H1 (cell line): ENCODE measurements around the gene COLEC11. TPM values are rescaled to one million over a fixed set of nuclear protein-coding genes. Genes with fewer than 3 reads are reported as not detected.

ENCODE experiments used
- CTCF ChIA-PET: fragments of 300-600 bp; sonication (Branson Sonifier 250); formaldehyde crosslinking; loops from one replicate; lab custom pipeline; 2021; ENCODE audit not compliant: partially characterized antibody; lab: Charles Lee
- POLR2A ChIA-PET: fragments of 300-600 bp; sonication (Branson Sonifier 250); formaldehyde crosslinking; loops from one replicate; lab custom pipeline; 2021; ENCODE audit warnings: inconsistent platforms; ENCODE audit not compliant: partially characterized antibody; lab: Charles Lee
- DNase-seq, 2 experiments: peaks; one replicate each; pipeline versions ENCODE4 v3.0.0 to v3.0.0-alpha.2; 2010 to 2022; ENCODE audit warnings: low spot score in 2 of 2, low read depth in 1 of 2, mixed read lengths in 1 of 2
- FAIRE-seq: peaks from 2 replicates; lab custom pipeline; 2011; peaks lifted over from hg19 to GRCh38; lab: Jason Lieb, UNC
- H2AFZ ChIP-seq: 2 replicates; pipeline ENCODE4 v1.8.1; 2012; ENCODE audit warnings: low read length, inconsistent platforms
- H2AK5ac ChIP-seq: 2 replicates; pipeline ENCODE4 v1.6.1; 2013; ENCODE audit warnings: low read depth, low read length
- H2BK120ac ChIP-seq: replicated peaks from 2 replicates; pipeline ENCODE3; 2013; ENCODE audit warnings: low read depth, low read length, inconsistent platforms
- H2BK12ac ChIP-seq: 2 replicates; pipeline ENCODE4 v1.6.1; 2013; ENCODE audit warnings: low read depth, low read length
- H2BK15ac ChIP-seq: 2 replicates; pipeline ENCODE4 v1.6.1; 2013; ENCODE audit warnings: low read length
- H2BK20ac ChIP-seq: 2 replicates; pipeline ENCODE4 v1.6.1; 2013; ENCODE audit warnings: low read length
- H2BK5ac ChIP-seq: 2 replicates; pipeline ENCODE4 v1.6.1; 2013; ENCODE audit warnings: low read depth, low read length
- H3K14ac ChIP-seq: 2 replicates; pipeline ENCODE4 v1.6.1; 2013; ENCODE audit warnings: inconsistent platforms; ENCODE audit not compliant: insufficient read length
- H3K18ac ChIP-seq: 2 replicates; pipeline ENCODE4 v1.6.1; 2013; ENCODE audit warnings: low read length; ENCODE audit errors: extremely low read depth
- H3K23ac ChIP-seq: 2 replicates; pipeline ENCODE4 v1.6.1; 2013; ENCODE audit warnings: inconsistent platforms; ENCODE audit not compliant: insufficient read length
- H3K23me2 ChIP-seq: 2 replicates; pipeline ENCODE4 v1.6.1; 2013; ENCODE audit warnings: low read depth, low read length
- H3K27ac ChIP-seq: 2 replicates; pipeline ENCODE4 v1.6.1; 2011; ENCODE audit warnings: low read depth, low read length, inconsistent platforms
- H3K27me3 ChIP-seq, 4 experiments: replicated peaks in 1 of 4; 1 replicate in 1 of 4; 2 replicates in 3 of 4; pipeline versions ENCODE4 v1.6.1 to v1.8.1; 2011 to 2013; ENCODE audit warnings: low read length in 3 of 4, mild to moderate bottlenecking in 3 of 4, inconsistent platforms in 2 of 4, mixed read lengths in 2 of 4, moderate library complexity in 1 of 4; ENCODE audit not compliant: control insufficient read depth in 3 of 4, insufficient read depth in 3 of 4; ENCODE audit errors: extremely low read depth in 1 of 4
- H3K36me3 ChIP-seq, 4 experiments: 2 replicates each; pipeline versions ENCODE4 v1.6.1 to v1.8.1; 2011 to 2013; ENCODE audit warnings: mild to moderate bottlenecking in 4 of 4, low read length in 3 of 4, moderate library complexity in 2 of 4, control low read depth in 1 of 4, inconsistent platforms in 1 of 4; ENCODE audit not compliant: insufficient read depth in 4 of 4, control insufficient read depth in 2 of 4
- H3K4ac ChIP-seq: replicated peaks from 2 replicates; pipeline ENCODE3; 2013; ENCODE audit warnings: low read length, low read depth, mixed read lengths, inconsistent platforms; ENCODE audit not compliant: insufficient read length
- H3K4me1 ChIP-seq, 4 experiments: replicated peaks in 1 of 4; 1 replicate in 1 of 4; 2 replicates in 3 of 4; pipeline versions ENCODE4 v1.6.1 to v1.8.1; 2011 to 2013; ENCODE audit warnings: low read length in 3 of 4, inconsistent platforms in 2 of 4, mixed read lengths in 1 of 4; ENCODE audit not compliant: insufficient read depth in 4 of 4, control insufficient read depth in 3 of 4
- H3K4me2 ChIP-seq, 2 experiments: 2 replicates each; pipeline versions ENCODE4 v1.6.1 to v1.8.1; 2011 to 2013; ENCODE audit warnings: low read depth in 2 of 2, low read length in 2 of 2, control low read depth in 1 of 2, inconsistent platforms in 1 of 2, mild to moderate bottlenecking in 1 of 2; ENCODE audit not compliant: insufficient read depth in 1 of 2
- H3K4me3 ChIP-seq, 4 experiments: fragments of 200-600, 300-600 bp in 1 of 4; sonication (generic), shearing (Covaris generic), sonication (Bioruptor Twin) in 1 of 4; 2 replicates each; pipeline versions ENCODE4 v1.5.1 to v1.8.1; 2011 to 2016; ENCODE audit warnings: low read length in 4 of 4, low read depth in 3 of 4, control low read depth in 2 of 4, inconsistent platforms in 2 of 4, mild to moderate bottlenecking in 2 of 4, mixed read lengths in 1 of 4, moderate library complexity in 1 of 4; ENCODE audit not compliant: insufficient read depth in 2 of 4; ENCODE audit errors: extremely low read depth in 1 of 4
- H3K56ac ChIP-seq: replicated peaks from 2 replicates; pipeline ENCODE3; 2013; ENCODE audit warnings: low read depth, mild to moderate bottlenecking, mixed read lengths, low read length, inconsistent platforms; ENCODE audit not compliant: insufficient read length
- H3K79me1 ChIP-seq: 2 replicates; pipeline ENCODE4 v1.6.1; 2013; ENCODE audit warnings: low read depth, low read length, control low read depth
- H3K79me2 ChIP-seq, 2 experiments: 2 replicates each; pipeline versions ENCODE4 v1.6.1 to v1.8.1; 2012 to 2013; ENCODE audit warnings: low read length in 2 of 2, mild to moderate bottlenecking in 2 of 2, inconsistent platforms in 1 of 2; ENCODE audit not compliant: insufficient read depth in 2 of 2, control insufficient read depth in 1 of 2
- H3K9ac ChIP-seq, 4 experiments: replicated peaks in 1 of 4; 1 replicate in 1 of 4; 2 replicates in 3 of 4; pipeline versions ENCODE4 v1.6.1 to v1.8.1; 2011 to 2013; ENCODE audit warnings: low read depth in 3 of 4, low read length in 3 of 4, control low read depth in 2 of 4, mild to moderate bottlenecking in 2 of 4, moderate library complexity in 2 of 4, inconsistent platforms in 1 of 4; ENCODE audit errors: extremely low read depth in 1 of 4
- H3K9me3 ChIP-seq, 2 experiments: 2 replicates each; pipeline versions ENCODE4 v1.6.1 to v1.8.1; 2012 to 2013; ENCODE audit warnings: mild to moderate bottlenecking in 2 of 2, moderate library complexity in 2 of 2, control low read depth in 1 of 2, inconsistent platforms in 1 of 2, low read depth in 1 of 2, low read length in 1 of 2, mixed read lengths in 1 of 2; ENCODE audit not compliant: insufficient read depth in 2 of 2
- H4K20me1 ChIP-seq, 2 experiments: replicated peaks in 1 of 2; 2 replicates each; pipeline versions ENCODE3 to v1.8.1; 2011 to 2013; ENCODE audit warnings: inconsistent platforms in 2 of 2, low read length in 2 of 2, mild to moderate bottlenecking in 1 of 2; ENCODE audit not compliant: insufficient read depth in 2 of 2, control insufficient read depth in 1 of 2
- H4K5ac ChIP-seq: 2 replicates; pipeline ENCODE4 v1.6.1; 2013; ENCODE audit warnings: low read length, low read depth, mixed read lengths, inconsistent platforms; ENCODE audit not compliant: insufficient read length
- H4K8ac ChIP-seq: 2 replicates; pipeline ENCODE4 v1.8.0; 2013; ENCODE audit warnings: mild to moderate bottlenecking, moderate library complexity, low read length, inconsistent platforms; ENCODE audit not compliant: insufficient read depth; ENCODE audit errors: extremely low read depth
- H4K91ac ChIP-seq: replicated peaks from 2 replicates; pipeline ENCODE3; 2013; ENCODE audit warnings: low read length, mixed read lengths, inconsistent platforms; ENCODE audit not compliant: insufficient read length
- ATF2 ChIP-seq: IDR thresholded peaks from 2 replicates; pipeline ENCODE4 v1.6.1; 2012; ENCODE audit warnings: low read length, inconsistent platforms
- CTCF ChIP-seq, 3 experiments: IDR thresholded peaks; 1 replicate in 2 of 3; 2 replicates in 1 of 3; pipeline versions ENCODE4 v1.5.1 to v1.6.1; 2011; ENCODE audit warnings: low read length in 3 of 3, mild to moderate bottlenecking in 3 of 3, inconsistent platforms in 2 of 3, low read depth in 1 of 3, moderate library complexity in 1 of 3; ENCODE audit not compliant: insufficient read depth in 1 of 3; ENCODE audit errors: control extremely low read depth in 1 of 3
- HDAC2 ChIP-seq, 2 experiments: fragments of 300-600 bp in 1 of 2; sonication (generic) in 1 of 2; IDR thresholded peaks; 2 replicates each; pipeline ENCODE4 v1.6.1; 2011 to 2012; ENCODE audit warnings: low read depth in 2 of 2, low read length in 2 of 2, mild to moderate bottlenecking in 2 of 2, moderate library complexity in 2 of 2, borderline replicate concordance in 1 of 2, inconsistent platforms in 1 of 2
- HDAC6 ChIP-seq: IDR thresholded peaks from one replicate; pipeline ENCODE4 v1.7.1; 2012; ENCODE audit warnings: low read depth, mild to moderate bottlenecking, inconsistent platforms, low read length, moderate library complexity
- POLR2AphosphoS5 ChIP-seq: IDR thresholded peaks from 2 replicates; pipeline ENCODE4 v1.6.1; 2011; ENCODE audit warnings: low read depth, low read length
- RBBP5 ChIP-seq: IDR thresholded peaks from 2 replicates; pipeline ENCODE4 v1.7.1; 2012; ENCODE audit warnings: low read depth, mild to moderate bottlenecking, inconsistent platforms, low read length, moderate library complexity, borderline replicate concordance
- TBP ChIP-seq: IDR thresholded peaks from 2 replicates; pipeline ENCODE4 v1.6.1; 2011; ENCODE audit warnings: low read depth, low read length, improper control_type of control experiment
- TCF12 ChIP-seq: IDR thresholded peaks from 2 replicates; pipeline ENCODE4 v1.6.1; 2011; ENCODE audit warnings: low read depth, mild to moderate bottlenecking, low read length
- WGBS, 2 experiments: shearing (Covaris generic) in 1 of 2; methylation state at CpG; one replicate each; pipeline versions ENCODE4 v1.1.6 to v1.1.7; 2013 to 2015; ENCODE audit warnings: low lambda C conversion rate in 2 of 2, mixed read lengths in 2 of 2, inconsistent platforms in 1 of 2, low coverage in 1 of 2, missing lambda C conversion rate in 1 of 2; ENCODE audit not compliant: insufficient replicate concordance in 2 of 2, insufficient coverage in 1 of 2, insufficient read length in 1 of 2; ENCODE audit errors: extremely low coverage in 1 of 2, missing lambda C conversion rate in 1 of 2; 5-methylcytosine and 5-hydroxymethylcytosine counted together
- polyA plus RNA-seq, 7 experiments: library from polyadenylated mRNA; depleted of rRNA in 3 of 7; stranded (reverse) in 5 of 7; unstranded in 2 of 7; fragments of >200 nt in 5 of 7; fragments of 200-250 nt in 2 of 7; gene quantifications; 1 replicate in 5 of 7; 2 replicates in 1 of 7; 4 replicates in 1 of 7; pipeline versions ENCODE4 v1.2.1 to v1.2.3, GENCODE V29; 2011 to 2013; ENCODE audit warnings: missing spikeins in 2 of 7, mixed read lengths in 2 of 7
- total RNA-seq: library from RNA; stranded (reverse); fragmentation: NEBNext Ultra II Directional; extraction: Animal tissue kit (Norgen Biotek cat#: 25700); gene quantifications from 2 replicates; pipeline ENCODE4 v1.2.1, GENCODE V29; 2021

Gene COLEC11
- total and polyA plus RNA-seq, 2 of the 8 experiments (the other 6 are each of a cell fraction or from before 2014, with no cell fraction given), result 0.47 to 0.80 TPM

- Histone ChIP-seq H2BK20ac (no peak overlapping the region), H3K9me3 (no peaks in the 10 kb centered on the region), H2AK5ac (peak overlapping the region; percentile 48; the same call in 1 of the 2 replicates), H3K23me2 (peaks cover 4% of the 10 kb centered on the region; the same call in 1 of the 2 replicates), H3K4ac (no peak overlapping the region), H4K20me1 (peaks cover 0 to 2% of the 10 kb centered on the region in 2 experiments), H4K5ac (no peak overlapping the region), H3K9ac (no peak overlapping the region), H3K56ac (no peak overlapping the region), H3K18ac (no peak overlapping the region), H2BK15ac (no peak overlapping the region), H3K14ac (no peak overlapping the region), H3K4me2 (no peak overlapping the region), H3K36me3 (peaks cover 0 to 11% (median 0%) of the 10 kb centered on the region in 4 experiments; a peak in 2 of 8 replicates), H2BK120ac (no peak overlapping the region), H2AFZ (no peak overlapping the region), H4K8ac (no peak overlapping the region), H3K4me1 (peaks cover 0 to 5% (median 0%) of the 10 kb centered on the region in 4 experiments; a peak in 1 of 7 replicates), H3K27me3 (no peaks in the 10 kb centered on the region), H3K79me2 (peaks cover 0 to 7% of the 10 kb centered on the region in 2 experiments; a peak in 2 of 4 replicates), H2BK5ac (no peak overlapping the region), H3K27ac (no peak overlapping the region), H3K79me1 (no peaks in the 10 kb centered on the region; the same call in 1 of the 2 replicates), H3K23ac (no peak overlapping the region), H2BK12ac (no peak overlapping the region), H4K91ac (no peak overlapping the region), H3K4me3 (no peak overlapping the region)
- ChIA-PET POLR2A (interaction anchor here (0.5 to 19.5 kb wide), 3 partner anchors 17 to 371 kb away, joined by 3 to 373 read pairs (median 5); partner anchors contain the start of gene RPS7), CTCF (no interaction called here)
- WGBS, 2 experiments, result 94% methylated on average over 5 of the region's 5 CpGs; no CpG with 5 or more reads in 1 of the 2 experiments
- DNase-seq (no peak), FAIRE-seq (no peak)
- TF ChIP-seq TBP (no peak), RBBP5 (no peak), POLR2AphosphoS5 (no peak), HDAC6 (no peak), TCF12 (no peak), HDAC2 (IDR thresholded peaks at IDR 0.05; ENCODE audit: borderline replicate concordance in 1 of 2, low read depth in 2 of 2, low read length in 2 of 2) (no peak), ATF2 (no peak), CTCF (IDR thresholded peaks at IDR 0.05; ENCODE audit: control extremely low read depth in 1 of 3, insufficient read depth in 1 of 3, low read depth in 1 of 3, low read length in 3 of 3) (no peak)
Measured at GRCh38 chr2:3563521-3563976, 31.4 kb upstream of the COLEC11 start.
